CD14-positive monocyte (primary cell): ENCODE measurements around the gene ITPK1. TPM values are rescaled to one million over a fixed set of nuclear protein-coding genes. Genes with fewer than 3 reads are reported as not detected.

ENCODE experiments used
- DNase-seq, 3 donors: peaks; one replicate each; pipeline ENCODE4 v3.0.0-alpha.2; 2011 to 2022
- H2AFZ ChIP-seq: 2 replicates; pipeline ENCODE4 v1.6.0; 2012; ENCODE audit warnings: mild to moderate bottlenecking, low read depth, low read length, inconsistent platforms; ENCODE audit not compliant: insufficient read depth, poor library complexity, severe bottlenecking
- H3K27ac ChIP-seq, 2 donors: 1 replicate in 1 of 2; 2 replicates in 1 of 2; pipeline ENCODE4 v1.5.1; 2012 to 2013; ENCODE audit warnings: low read length in 2 of 2, control low read depth in 1 of 2, inconsistent platforms in 1 of 2, low read depth in 1 of 2, mild to moderate bottlenecking in 1 of 2
- H3K27me3 ChIP-seq, 2 donors: one replicate each; pipeline versions ENCODE4 v1.6.0 to v1.6.1; 2011 to 2013; ENCODE audit warnings: low read length in 2 of 2; ENCODE audit not compliant: control insufficient read depth in 2 of 2, insufficient read depth in 2 of 2
- H3K36me3 ChIP-seq, 2 donors: replicated peaks in 1 of 2; 1 replicate in 1 of 2; 2 replicates in 1 of 2; pipeline versions ENCODE4 v1.5.1 to v1.6.1; 2012 to 2013; ENCODE audit warnings: low read length in 2 of 2, control low read depth in 1 of 2, inconsistent platforms in 1 of 2, mild to moderate bottlenecking in 1 of 2; ENCODE audit not compliant: insufficient read depth in 2 of 2, control insufficient read depth in 1 of 2
- H3K4me1 ChIP-seq, 2 donors: 1 replicate in 1 of 2; 2 replicates in 1 of 2; pipeline versions ENCODE4 v1.5.1 to v1.6.1; 2012 to 2013; ENCODE audit warnings: low read length in 2 of 2, control low read depth in 1 of 2, inconsistent platforms in 1 of 2, mild to moderate bottlenecking in 1 of 2, moderate library complexity in 1 of 2; ENCODE audit not compliant: insufficient read depth in 2 of 2, control insufficient read depth in 1 of 2
- H3K4me2 ChIP-seq: replicated peaks from 2 replicates; pipeline ENCODE3; 2012; ENCODE audit warnings: low read length, moderate library complexity, mild to moderate bottlenecking; ENCODE audit not compliant: poor library complexity, severe bottlenecking; ENCODE audit errors: extremely low read depth
- H3K4me3 ChIP-seq, 3 experiments: fragments of 200-600 bp in 1 of 3; sonication (generic) in 1 of 3; replicated peaks in 1 of 3; 1 replicate in 2 of 3; 2 replicates in 1 of 3; pipeline ENCODE4 v1.5.1; 2011 to 2013; ENCODE audit warnings: low read length in 3 of 3, mild to moderate bottlenecking in 3 of 3, control low read depth in 2 of 3, low read depth in 2 of 3, inconsistent platforms in 1 of 3, moderate library complexity in 1 of 3
- H3K79me2 ChIP-seq: 2 replicates; pipeline ENCODE4 v1.6.0; 2012; ENCODE audit warnings: mild to moderate bottlenecking, control low read depth, inconsistent platforms, low read length, moderate library complexity; ENCODE audit not compliant: insufficient read depth
- H3K9ac ChIP-seq: 2 replicates; pipeline ENCODE4 v1.6.0; 2017; ENCODE audit warnings: low read length, mild to moderate bottlenecking; ENCODE audit not compliant: insufficient read depth, poor library complexity, severe bottlenecking
- H3K9me3 ChIP-seq, 2 donors: replicated peaks in 1 of 2; 1 replicate in 1 of 2; 2 replicates in 1 of 2; pipeline versions ENCODE4 v1.5.1 to v1.6.1; 2012 to 2013; ENCODE audit warnings: low read length in 2 of 2, control low read depth in 1 of 2; ENCODE audit not compliant: control insufficient read depth in 1 of 2, insufficient read depth in 1 of 2
- H4K20me1 ChIP-seq: 2 replicates; pipeline ENCODE4 v1.6.0; 2012; ENCODE audit warnings: mild to moderate bottlenecking, low read length, control low read depth, moderate library complexity; ENCODE audit not compliant: insufficient read depth
- H3K27ac Mint-ChIP-seq, 7 donors: one replicate each; pipeline ENCODE4 v1.8.0; 2020; ENCODE audit warnings: mild to moderate bottlenecking in 7 of 7, mixed read lengths in 7 of 7, moderate library complexity in 6 of 7, inconsistent platforms in 2 of 7
- H3K27me3 Mint-ChIP-seq, 3 donors: one replicate each; pipeline ENCODE4 v1.8.0; 2021 to 2022; ENCODE audit warnings: low read depth in 3 of 3, mild to moderate bottlenecking in 3 of 3, mixed read lengths in 3 of 3, moderate library complexity in 3 of 3, inconsistent platforms in 1 of 3
- H3K36me3 Mint-ChIP-seq, 2 donors: one replicate each; pipeline ENCODE4 v1.8.0; 2020; ENCODE audit warnings: mixed read lengths in 2 of 2, inconsistent platforms in 1 of 2, mild to moderate bottlenecking in 1 of 2
- H3K4me1 Mint-ChIP-seq: one replicate; pipeline ENCODE4 v1.8.0; 2020; ENCODE audit warnings: mild to moderate bottlenecking, mixed read lengths
- H3K4me3 Mint-ChIP-seq, 2 donors: one replicate each; pipeline ENCODE4 v1.8.0; 2020; ENCODE audit warnings: mild to moderate bottlenecking in 2 of 2, mixed read lengths in 2 of 2, moderate library complexity in 1 of 2
- H3K9me3 Mint-ChIP-seq, 7 donors: one replicate each; pipeline ENCODE4 v1.8.0; 2020 to 2022; ENCODE audit warnings: mixed read lengths in 7 of 7, mild to moderate bottlenecking in 6 of 7, moderate library complexity in 6 of 7, inconsistent platforms in 2 of 7
- WGBS: methylation state at CpG from one replicate; pipeline ENCODE4 v1.1.5; 2013; ENCODE audit warnings: missing lambda C conversion rate; ENCODE audit not compliant: insufficient coverage; 5-methylcytosine and 5-hydroxymethylcytosine counted together
- intact Hi-C, 2 donors: fragments of 100-400 bp; cut with micrococcal nuclease; formaldehyde crosslinking; loops; one replicate each; pipeline versions ENCODE4 v1.15.0 to v1.15.1; 2023
- polyA plus RNA-seq, 3 donors: library from polyadenylated mRNA; depleted of rRNA in 1 of 3; unstranded in 2 of 3; stranded (reverse) in 1 of 3; fragments of 300-500 nt in 2 of 3; fragments of >200 nt in 1 of 3; fragmentation: Illumina TruSeq in 2 of 3; gene quantifications; 1 replicate in 2 of 3; 2 replicates in 1 of 3; pipeline ENCODE4 v1.2.3, GENCODE V29; 2012 to 2021
- TF ChIP-seq, protein P1 (sequence below): fragments of 200-600 bp; IDR thresholded peaks from one replicate; pipeline ENCODE4 v1.8.0; 2022; ENCODE audit warnings: antibody characterized with exemption, mild to moderate bottlenecking

The ITPK1 gene
- polyA plus RNA-seq, 3 donors, result 57.1 to 144 (median 63.0) TPM

DNA sequence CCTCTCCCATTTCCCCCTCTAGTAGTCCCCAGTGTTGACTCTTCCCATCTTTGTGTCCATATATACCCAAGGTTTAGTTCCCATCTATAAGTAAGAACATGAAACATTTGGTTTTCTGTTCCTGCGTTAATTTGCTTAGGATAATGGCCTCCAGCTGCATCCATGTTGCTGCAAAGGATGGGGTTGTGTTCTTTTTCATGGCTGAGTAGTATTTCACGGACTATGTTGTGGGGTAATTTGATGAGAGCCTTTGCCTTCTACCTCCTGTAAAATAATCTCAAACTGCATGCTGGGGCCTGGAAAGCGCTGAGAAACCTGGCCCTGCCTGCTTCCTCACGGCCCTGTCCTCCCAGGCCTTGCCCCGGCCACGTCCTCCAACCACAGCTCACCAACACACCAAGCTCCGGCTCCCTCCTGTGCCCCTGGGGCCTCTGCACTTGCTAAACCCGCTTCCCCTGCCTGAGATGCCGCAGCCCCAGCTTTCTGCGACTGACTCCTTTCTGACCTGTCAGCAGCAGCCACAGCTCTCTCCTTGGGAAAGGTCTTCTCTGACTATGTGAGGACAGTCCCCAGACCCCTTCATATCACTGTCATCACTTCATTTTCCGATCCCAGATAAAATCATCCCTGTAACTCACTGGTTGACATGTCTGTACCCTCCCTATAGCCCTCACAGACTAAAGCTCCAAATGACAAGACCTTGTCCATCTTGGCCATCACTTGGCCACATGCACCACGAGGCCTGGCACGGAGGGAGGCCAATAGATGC, 19.8 kb downstream of the ITPK1 start:
- no peak overlapping the region for H3K4me3 ChIP-seq
- H3K4me3 Mint-ChIP-seq, result peak overlapping the region in 1 of 2 donors; percentile 0
- H3K36me3 Mint-ChIP-seq, result peaks cover 12 to 33% of the 10 kb centered on the region in 2 donors
- H3K36me3 ChIP-seq, result peaks cover 3 to 23% of the 10 kb centered on the region in 2 donors
- H3K9ac ChIP-seq, result no peak overlapping the region
- TF ChIP-seq, protein P1, sequence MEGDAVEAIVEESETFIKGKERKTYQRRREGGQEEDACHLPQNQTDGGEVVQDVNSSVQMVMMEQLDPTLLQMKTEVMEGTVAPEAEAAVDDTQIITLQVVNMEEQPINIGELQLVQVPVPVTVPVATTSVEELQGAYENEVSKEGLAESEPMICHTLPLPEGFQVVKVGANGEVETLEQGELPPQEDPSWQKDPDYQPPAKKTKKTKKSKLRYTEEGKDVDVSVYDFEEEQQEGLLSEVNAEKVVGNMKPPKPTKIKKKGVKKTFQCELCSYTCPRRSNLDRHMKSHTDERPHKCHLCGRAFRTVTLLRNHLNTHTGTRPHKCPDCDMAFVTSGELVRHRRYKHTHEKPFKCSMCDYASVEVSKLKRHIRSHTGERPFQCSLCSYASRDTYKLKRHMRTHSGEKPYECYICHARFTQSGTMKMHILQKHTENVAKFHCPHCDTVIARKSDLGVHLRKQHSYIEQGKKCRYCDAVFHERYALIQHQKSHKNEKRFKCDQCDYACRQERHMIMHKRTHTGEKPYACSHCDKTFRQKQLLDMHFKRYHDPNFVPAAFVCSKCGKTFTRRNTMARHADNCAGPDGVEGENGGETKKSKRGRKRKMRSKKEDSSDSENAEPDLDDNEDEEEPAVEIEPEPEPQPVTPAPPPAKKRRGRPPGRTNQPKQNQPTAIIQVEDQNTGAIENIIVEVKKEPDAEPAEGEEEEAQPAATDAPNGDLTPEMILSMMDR, result no peak
- H3K9me3 ChIP-seq, result no peaks in the 10 kb centered on the region
- 80% methylated on average over 9 of the region's 13 CpGs for WGBS
- peaks cover 100% of the 10 kb centered on the region for H4K20me1 ChIP-seq
- H3K27ac Mint-ChIP-seq, result peak overlapping the region in 5 of 7 donors; percentile 8 to 79 (median 62)
- H3K27me3 Mint-ChIP-seq, result no peaks in the 10 kb centered on the region
- intact Hi-C loops, result no loop called here
- no peak for DNase-seq
- H3K27ac ChIP-seq, result peak overlapping the region in 1 of 2 donors; percentile 52
- no peaks in the 10 kb centered on the region for H3K27me3 ChIP-seq
- H2AFZ ChIP-seq, result no peak overlapping the region
- H3K9me3 Mint-ChIP-seq, result peaks cover 0 to 2% (median 0%) of the 10 kb centered on the region in 7 donors
- H3K4me1 Mint-ChIP-seq, result peaks cover 61% of the 10 kb centered on the region
- H3K79me2 ChIP-seq, result peaks cover 100% of the 10 kb centered on the region
- no peak overlapping the region for H3K4me2 ChIP-seq
- H3K4me1 ChIP-seq, result peaks cover 5 to 17% of the 10 kb centered on the region in 2 donors

DNA sequence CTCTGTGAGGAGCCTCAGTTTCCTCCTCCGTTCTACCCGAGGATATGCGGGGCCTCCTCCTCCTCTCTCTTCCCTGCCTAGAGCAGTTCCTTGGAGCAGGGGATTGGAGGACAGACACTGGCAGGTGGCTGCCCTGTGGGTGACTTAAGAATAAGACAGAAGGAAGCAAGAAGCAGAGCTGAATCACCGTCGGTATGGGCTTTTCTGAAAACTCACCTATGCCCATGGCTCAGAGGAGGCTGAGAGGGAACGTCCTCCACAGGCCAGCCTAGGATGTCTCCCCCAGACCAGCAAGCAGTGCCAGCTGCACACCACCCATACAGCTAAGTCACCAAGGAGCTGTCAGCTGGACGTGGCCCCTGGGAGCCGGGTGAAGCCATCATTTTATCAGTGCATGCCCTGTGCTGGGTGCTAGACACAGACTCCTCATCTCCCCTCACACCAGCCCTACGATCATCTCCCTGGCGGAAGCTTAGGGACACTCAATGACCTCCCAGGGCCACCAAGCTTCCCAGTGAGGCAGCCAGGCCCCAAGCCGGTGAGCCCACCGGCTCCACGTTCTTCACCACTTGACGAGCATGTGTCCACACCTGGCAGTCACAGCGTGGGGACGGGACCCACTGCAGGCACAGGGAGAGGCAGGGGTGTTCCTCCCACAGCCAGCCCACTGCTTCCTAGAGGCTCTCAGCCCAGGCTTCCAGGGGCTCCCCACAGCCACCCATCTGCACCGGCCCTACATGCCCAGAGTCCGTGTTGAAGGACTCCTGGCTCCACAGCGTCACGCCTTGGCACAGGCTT, 21.4 kb downstream of the ITPK1 start:
- Histone ChIP-seq H2AFZ (no peak overlapping the region), H3K4me1 (peaks cover 5 to 17% of the 10 kb centered on the region in 2 donors), H3K79me2 (peaks cover 100% of the 10 kb centered on the region), H3K9me3 (no peaks in the 10 kb centered on the region), H3K4me3 (no peak overlapping the region), H3K27me3 (no peaks in the 10 kb centered on the region), H3K27ac (peak overlapping the region in 1 of 2 donors; percentile 24), H3K9ac (no peak overlapping the region), H3K36me3 (peaks cover 3 to 23% of the 10 kb centered on the region in 2 donors), H3K4me2 (no peak overlapping the region), H4K20me1 (peaks cover 100% of the 10 kb centered on the region)
- Mint-ChIP-seq H3K36me3 (peaks cover 15 to 47% of the 10 kb centered on the region in 2 donors), H3K27me3 (no peaks in the 10 kb centered on the region), H3K9me3 (peaks cover 0 to 2% (median 0%) of the 10 kb centered on the region in 7 donors), H3K4me1 (peaks cover 61% of the 10 kb centered on the region), H3K27ac (peak overlapping the region in 4 of 7 donors; percentile 48 to 80 (median 72)), H3K4me3 (no peak overlapping the region)
- TF ChIP-seq, protein P1, result no peak
- no peak for DNase-seq
- 90% methylated on average over 17 of the region's 20 CpGs for WGBS
- intact Hi-C loops, result no loop called here
